HepG2 (cell line): ENCODE results near the gene AGER. TPM values are rescaled to one million over a fixed set of nuclear protein-coding genes. Genes with fewer than 3 reads are reported as not detected.

ENCODE experiments used
- CEBPB ChIP-seq: IDR thresholded peaks from 2 replicates; pipeline ENCODE4 v1.6.1; 2011; ENCODE audit warnings: low read depth, low read length, improper control_type of control experiment, borderline replicate concordance
- FOXA1 ChIP-seq, 2 experiments: fragments of 450-650 bp in 1 of 2; sonication (generic) in 1 of 2; formaldehyde crosslinking in 1 of 2; IDR thresholded peaks; 2 replicates each; pipeline versions ENCODE4 v1.4.0 to v1.6.1; 2016 to 2020; ENCODE audit warnings: missing genetic modification reagents in 1 of 2
- JDP2 ChIP-seq: sonication (generic); formaldehyde crosslinking; IDR thresholded peaks from 2 replicates; pipeline ENCODE4 v1.8.1; 2022; ENCODE audit warnings: missing genetic modification reagents, borderline replicate concordance
- MAFG ChIP-seq: sonication (generic); formaldehyde crosslinking; IDR thresholded peaks from 2 replicates; pipeline ENCODE4 v1.5.1; 2020; ENCODE audit warnings: mild to moderate bottlenecking, missing genetic modification reagents
- MBD4 ChIP-seq: IDR thresholded peaks from 2 replicates; pipeline ENCODE4 v1.6.1; 2012; ENCODE audit warnings: low read length, inconsistent platforms, borderline replicate concordance
- RBM22 ChIP-seq: fragments of 200-400 bp; formaldehyde crosslinking; optimal IDR thresholded peaks from 2 replicates; pipeline ENCODE3; 2017; ENCODE audit warnings: mild to moderate bottlenecking, low read length, moderate library complexity
- REXO4 ChIP-seq: sonication (generic); formaldehyde crosslinking; IDR thresholded peaks from 2 replicates; pipeline ENCODE4 v1.8.0; 2022; ENCODE audit warnings: missing genetic modification reagents, mild to moderate bottlenecking, borderline replicate concordance
- SMYD3 ChIP-seq: sonication (generic); formaldehyde crosslinking; IDR thresholded peaks from 2 replicates; pipeline ENCODE4 v1.8.1; 2023; ENCODE audit warnings: mild to moderate bottlenecking, missing genetic modification reagents
- SOX13 ChIP-seq, 3 experiments: fragments of 450-650 bp in 1 of 3; sonication (generic) in 1 of 3; formaldehyde crosslinking in 1 of 3; IDR thresholded peaks in 2 of 3; conservative IDR thresholded peaks in 1 of 3; 2 replicates each; pipeline versions ENCODE4 v1.5.0 to v1.6.1; 2016 to 2020; ENCODE audit warnings: antibody characterized with exemption in 1 of 3, mild to moderate bottlenecking in 1 of 3, missing compliant biosample characterization in 1 of 3, missing genetic modification reagents in 1 of 3, moderate library complexity in 1 of 3
- TARDBP ChIP-seq: sonication (generic); formaldehyde crosslinking; IDR thresholded peaks from 2 replicates; pipeline ENCODE4 v1.8.0; 2022; ENCODE audit warnings: mild to moderate bottlenecking, missing genetic modification reagents
- ZBTB20 ChIP-seq: sonication (generic); formaldehyde crosslinking; IDR thresholded peaks from 2 replicates; pipeline ENCODE4 v1.8.1; 2023; ENCODE audit warnings: missing genetic modification reagents, low read depth, mild to moderate bottlenecking, borderline replicate concordance
- ZNF546 ChIP-seq: sonication (generic); formaldehyde crosslinking; conservative IDR thresholded peaks from 2 replicates; pipeline ENCODE4 v1.8.1; 2023; ENCODE audit warnings: mild to moderate bottlenecking, missing genetic modification reagents
- ZNF572 ChIP-seq: sonication (generic); formaldehyde crosslinking; IDR thresholded peaks from 2 replicates; pipeline ENCODE4 v1.5.1; 2020; ENCODE audit warnings: mild to moderate bottlenecking, missing genetic modification reagents
- ZNF672 ChIP-seq: sonication (generic); formaldehyde crosslinking; IDR thresholded peaks from 2 replicates; pipeline ENCODE4 v1.8.1; 2022; ENCODE audit warnings: missing genetic modification reagents
- polyA plus RNA-seq, 8 experiments: library from polyadenylated mRNA; depleted of rRNA in 3 of 8; stranded (reverse) in 7 of 8; unstranded in 1 of 8; fragments of >200 nt; fragmentation: Illumina TruSeq in 4 of 8; extraction: Trizol in 4 of 8; gene quantifications; 2 replicates each; pipeline versions ENCODE4 v1.2.1 to v1.2.3, GENCODE V29; 2011 to 2016; ENCODE audit warnings: low read depth in 4 of 8, missing spikeins in 1 of 8, mixed read lengths in 1 of 8; ENCODE audit not compliant: insufficient read depth in 1 of 8
- total RNA-seq, 5 experiments: library from RNA; depleted of rRNA; stranded (reverse); fragments of >200 nt; fragmentation: Illumina TruSeq; extraction: Trizol; gene quantifications; 2 replicates each; pipeline ENCODE4 v1.2.3, GENCODE V29; 2016; ENCODE audit warnings: low read depth in 1 of 5
- TF ChIP-seq, protein P1 (sequence below): sonication (generic); formaldehyde crosslinking; IDR thresholded peaks from 2 replicates; pipeline ENCODE4 v1.5.0; 2020; ENCODE audit warnings: mild to moderate bottlenecking, missing genetic modification reagents, borderline replicate concordance
- TF ChIP-seq, protein P2 (sequence below): sonication (generic); formaldehyde crosslinking; IDR thresholded peaks from 2 replicates; pipeline ENCODE4 v1.5.1; 2020; ENCODE audit warnings: missing genetic modification reagents, mild to moderate bottlenecking, borderline replicate concordance
- TF ChIP-seq, protein P3 (sequence below): sonication (generic); formaldehyde crosslinking; IDR thresholded peaks from 2 replicates; pipeline ENCODE4 v1.8.0; 2022; ENCODE audit warnings: mild to moderate bottlenecking, missing genetic modification reagents, moderate library complexity

The AGER gene
- total and polyA plus RNA-seq, 2 of the 13 experiments (the other 11 are each of a cell fraction or from before 2014, with no cell fraction given), result 1.9 to 5.1 TPM

DNA sequence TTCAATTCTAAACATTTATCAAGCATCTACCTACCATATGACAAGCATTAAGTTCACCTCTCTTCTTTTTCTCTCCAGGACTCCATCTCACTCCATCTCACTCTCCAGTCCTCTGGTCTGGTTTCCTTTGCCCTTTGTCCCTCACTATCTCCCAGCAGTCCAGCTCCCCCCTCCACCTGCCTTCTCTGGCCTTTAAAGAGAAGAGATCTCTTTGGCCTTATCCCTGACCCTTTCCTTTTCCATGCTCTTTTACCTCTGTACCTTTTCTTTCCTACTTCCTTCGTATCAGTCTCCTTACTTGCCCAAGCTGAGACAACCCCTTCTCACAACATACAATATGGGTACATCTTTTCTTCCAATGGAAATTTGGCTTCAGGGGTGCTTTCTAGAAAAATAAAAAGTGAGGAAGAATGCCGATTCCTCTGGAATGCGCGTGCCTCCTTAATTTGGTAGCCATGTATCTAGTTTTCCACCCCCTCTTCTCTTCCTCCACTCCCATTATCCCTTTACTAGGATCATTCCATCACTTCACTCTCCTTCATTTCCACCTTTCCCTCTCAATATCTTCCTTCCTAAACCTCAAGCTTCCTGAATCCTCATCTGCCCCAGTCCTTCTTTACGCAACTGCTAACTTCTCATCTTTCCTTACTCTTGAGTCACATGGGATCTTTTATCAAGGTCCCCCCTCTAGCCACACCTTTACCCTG is 7.4 kb downstream of the AGER start (continued):
- TF ChIP-seq, protein P1, sequence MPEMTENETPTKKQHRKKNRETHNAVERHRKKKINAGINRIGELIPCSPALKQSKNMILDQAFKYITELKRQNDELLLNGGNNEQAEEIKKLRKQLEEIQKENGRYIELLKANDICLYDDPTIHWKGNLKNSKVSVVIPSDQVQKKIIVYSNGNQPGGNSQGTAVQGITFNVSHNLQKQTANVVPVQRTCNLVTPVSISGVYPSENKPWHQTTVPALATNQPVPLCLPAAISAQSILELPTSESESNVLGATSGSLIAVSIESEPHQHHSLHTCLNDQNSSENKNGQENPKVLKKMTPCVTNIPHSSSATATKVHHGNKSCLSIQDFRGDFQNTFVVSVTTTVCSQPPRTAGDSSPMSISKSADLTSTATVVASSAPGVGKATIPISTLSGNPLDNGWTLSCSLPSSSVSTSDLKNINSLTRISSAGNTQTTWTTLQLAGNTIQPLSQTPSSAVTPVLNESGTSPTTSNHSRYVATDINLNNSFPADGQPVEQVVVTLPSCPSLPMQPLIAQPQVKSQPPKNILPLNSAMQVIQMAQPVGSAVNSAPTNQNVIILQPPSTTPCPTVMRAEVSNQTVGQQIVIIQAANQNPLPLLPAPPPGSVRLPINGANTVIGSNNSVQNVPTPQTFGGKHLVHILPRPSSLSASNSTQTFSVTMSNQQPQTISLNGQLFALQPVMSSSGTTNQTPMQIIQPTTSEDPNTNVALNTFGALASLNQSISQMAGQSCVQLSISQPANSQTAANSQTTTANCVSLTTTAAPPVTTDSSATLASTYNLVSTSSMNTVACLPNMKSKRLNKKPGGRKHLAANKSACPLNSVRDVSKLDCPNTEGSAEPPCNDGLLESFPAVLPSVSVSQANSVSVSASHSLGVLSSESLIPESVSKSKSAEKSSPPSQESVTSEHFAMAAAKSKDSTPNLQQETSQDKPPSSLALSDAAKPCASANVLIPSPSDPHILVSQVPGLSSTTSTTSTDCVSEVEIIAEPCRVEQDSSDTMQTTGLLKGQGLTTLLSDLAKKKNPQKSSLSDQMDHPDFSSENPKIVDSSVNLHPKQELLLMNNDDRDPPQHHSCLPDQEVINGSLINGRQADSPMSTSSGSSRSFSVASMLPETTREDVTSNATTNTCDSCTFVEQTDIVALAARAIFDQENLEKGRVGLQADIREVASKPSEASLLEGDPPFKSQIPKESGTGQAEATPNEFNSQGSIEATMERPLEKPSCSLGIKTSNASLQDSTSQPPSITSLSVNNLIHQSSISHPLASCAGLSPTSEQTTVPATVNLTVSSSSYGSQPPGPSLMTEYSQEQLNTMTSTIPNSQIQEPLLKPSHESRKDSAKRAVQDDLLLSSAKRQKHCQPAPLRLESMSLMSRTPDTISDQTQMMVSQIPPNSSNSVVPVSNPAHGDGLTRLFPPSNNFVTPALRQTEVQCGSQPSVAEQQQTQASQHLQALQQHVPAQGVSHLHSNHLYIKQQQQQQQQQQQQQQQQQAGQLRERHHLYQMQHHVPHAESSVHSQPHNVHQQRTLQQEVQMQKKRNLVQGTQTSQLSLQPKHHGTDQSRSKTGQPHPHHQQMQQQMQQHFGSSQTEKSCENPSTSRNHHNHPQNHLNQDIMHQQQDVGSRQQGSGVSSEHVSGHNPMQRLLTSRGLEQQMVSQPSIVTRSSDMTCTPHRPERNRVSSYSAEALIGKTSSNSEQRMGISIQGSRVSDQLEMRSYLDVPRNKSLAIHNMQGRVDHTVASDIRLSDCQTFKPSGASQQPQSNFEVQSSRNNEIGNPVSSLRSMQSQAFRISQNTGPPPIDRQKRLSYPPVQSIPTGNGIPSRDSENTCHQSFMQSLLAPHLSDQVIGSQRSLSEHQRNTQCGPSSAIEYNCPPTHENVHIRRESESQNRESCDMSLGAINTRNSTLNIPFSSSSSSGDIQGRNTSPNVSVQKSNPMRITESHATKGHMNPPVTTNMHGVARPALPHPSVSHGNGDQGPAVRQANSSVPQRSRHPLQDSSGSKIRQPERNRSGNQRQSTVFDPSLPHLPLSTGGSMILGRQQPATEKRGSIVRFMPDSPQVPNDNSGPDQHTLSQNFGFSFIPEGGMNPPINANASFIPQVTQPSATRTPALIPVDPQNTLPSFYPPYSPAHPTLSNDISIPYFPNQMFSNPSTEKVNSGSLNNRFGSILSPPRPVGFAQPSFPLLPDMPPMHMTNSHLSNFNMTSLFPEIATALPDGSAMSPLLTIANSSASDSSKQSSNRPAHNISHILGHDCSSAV, result no peak
- TF ChIP-seq TARDBP (CRISPR knock-in tag) (0 out of 2 replicates have a peak, but pooled peaks have one; percentile 6), ZNF572 (CRISPR knock-in tag) (no peak), SOX13 (IDR thresholded peaks at IDR 0.05) (no peak), SOX13 (CRISPR knock-in tag; conservative IDR thresholded peaks at IDR 0.05 in 1 of 2, IDR thresholded peaks at IDR 0.05 in 1 of 2) (no peak), ZNF672 (CRISPR knock-in tag) (no peak), MAFG (CRISPR knock-in tag) (no peak), RBM22 (no peak), CEBPB (no peak), MBD4 (no peak), ZBTB20 (CRISPR knock-in tag) (no peak), JDP2 (no peak), REXO4 (CRISPR knock-in tag) (no peak), ZNF546 (CRISPR knock-in tag) (no peak), FOXA1 (IDR thresholded peaks at IDR 0.05) (no peak), FOXA1 (CRISPR knock-in tag; IDR thresholded peaks at IDR 0.05) (no peak), SMYD3 (no peak)
- TF ChIP-seq, protein P2, sequence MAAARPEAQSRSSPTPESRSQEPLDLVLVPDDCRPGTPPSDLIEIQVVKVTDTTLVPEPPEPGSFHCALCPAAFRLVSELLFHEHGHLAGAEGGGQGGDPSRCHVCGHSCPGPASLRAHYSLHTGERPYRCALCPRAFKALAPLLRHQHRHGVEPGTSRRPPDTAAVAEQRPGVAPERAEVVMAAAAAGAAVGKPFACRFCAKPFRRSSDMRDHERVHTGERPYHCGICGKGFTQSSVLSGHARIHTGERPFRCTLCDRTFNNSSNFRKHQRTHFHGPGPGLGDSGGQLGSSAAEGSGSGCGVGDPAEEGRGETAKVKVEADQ (CRISPR knock-in tag), result peak; percentile 26; the same call in 1 of the 2 replicates
- TF ChIP-seq, protein P3, sequence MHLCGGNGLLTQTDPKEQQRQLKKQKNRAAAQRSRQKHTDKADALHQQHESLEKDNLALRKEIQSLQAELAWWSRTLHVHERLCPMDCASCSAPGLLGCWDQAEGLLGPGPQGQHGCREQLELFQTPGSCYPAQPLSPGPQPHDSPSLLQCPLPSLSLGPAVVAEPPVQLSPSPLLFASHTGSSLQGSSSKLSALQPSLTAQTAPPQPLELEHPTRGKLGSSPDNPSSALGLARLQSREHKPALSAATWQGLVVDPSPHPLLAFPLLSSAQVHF (CRISPR knock-in tag), result no peak
